Breast epithelium (tissue), 4 donors: ENCODE data around the gene RFT1. TPM values are rescaled to one million over a fixed set of nuclear protein-coding genes. Genes with fewer than 3 reads are reported as not detected.

Source experiments
- DNase-seq, 2 donors: peaks; one replicate each; pipeline ENCODE4 v3.0.0-alpha.2; 2019; ENCODE audit warnings: low spot score in 2 of 2
- H3K27ac ChIP-seq, 2 donors: fragments of 200-600 bp; sonication (generic) in 1 of 2; one replicate each; pipeline ENCODE4 v1.5.1; 2016 to 2019; ENCODE audit warnings: mild to moderate bottlenecking in 1 of 2
- H3K27me3 ChIP-seq, 2 donors: fragments of 200-600 bp; sonication (generic) in 1 of 2; one replicate each; pipeline versions ENCODE4 v1.5.1 to v1.6.0; 2017 to 2019; ENCODE audit warnings: control low read depth in 1 of 2, mild to moderate bottlenecking in 1 of 2
- H3K36me3 ChIP-seq: fragments of 200-600 bp; one replicate; pipeline ENCODE4 v1.5.1; 2019
- H3K4me1 ChIP-seq, 2 donors: fragments of 200-600 bp; sonication (generic); one replicate each; pipeline ENCODE4 v1.5.1; 2016 to 2019; ENCODE audit warnings: control low read depth in 1 of 2
- H3K4me3 ChIP-seq, 3 donors: fragments of 200-600 bp; sonication (generic); 1 replicate in 2 of 3; 2 replicates in 1 of 3; pipeline ENCODE4 v1.5.1; 2016 to 2019; ENCODE audit warnings: mild to moderate bottlenecking in 3 of 3, moderate library complexity in 2 of 3
- H3K9me3 ChIP-seq, 2 donors: fragments of 200-600 bp; sonication (generic) in 1 of 2; one replicate each; pipeline ENCODE4 v1.5.1; 2016 to 2019; ENCODE audit warnings: control low read depth in 1 of 2
- CTCF ChIP-seq, 3 donors: fragments of 450-650 bp; IDR thresholded peaks; one replicate each; pipeline ENCODE4 v1.5.1; 2016 to 2017; ENCODE audit warnings: antibody characterized with exemption in 3 of 3, mild to moderate bottlenecking in 3 of 3, moderate library complexity in 3 of 3
- POLR2A ChIP-seq: fragments of 450-650 bp; IDR thresholded peaks from one replicate; pipeline ENCODE4 v1.6.1; 2016; ENCODE audit warnings: antibody characterized with exemption, mild to moderate bottlenecking, moderate library complexity
- POLR2AphosphoS5 ChIP-seq, 3 donors: sonication (generic); formaldehyde crosslinking; IDR thresholded peaks; one replicate each; pipeline ENCODE4 v1.6.1; 2017; ENCODE audit warnings: antibody characterized with exemption in 3 of 3
- intact Hi-C: fragments of 100-400 bp; cut with DNase I; formaldehyde crosslinking; loops from one replicate; pipeline ENCODE4 v1.15.1; 2023; ENCODE audit warnings: low total_unique reads
- total RNA-seq, 3 donors: library from RNA; depleted of rRNA; stranded (reverse); fragments of >200 nt; gene quantifications; one replicate each; pipeline ENCODE4 v1.1.0, GENCODE V29; 2016

Gene RFT1
- total RNA-seq, 3 donors from 2014 or later, result 9.5 to 11.7 (median 10.1) TPM

- intact Hi-C loops, result no loop called here
- Histone ChIP-seq H3K9me3 (no peaks in the 10 kb centered on the region), H3K4me1 (peaks cover 0 to 8% of the 10 kb centered on the region in 2 donors), H3K27me3 (no peaks in the 10 kb centered on the region), H3K27ac (no peak overlapping the region), H3K36me3 (no peaks in the 10 kb centered on the region), H3K4me3 (no peak overlapping the region)
- DNase-seq, result no peak
- no peak for TF ChIP-seq CTCF (IDR thresholded peaks at IDR 0.05)
- no peak for TF ChIP-seq POLR2A
- no peak for TF ChIP-seq POLR2AphosphoS5 (IDR thresholded peaks at IDR 0.05)
Observed at GRCh38 chr3:53149006-53149690, 18.9 kb upstream of the RFT1 start.

- TF ChIP-seq POLR2AphosphoS5 (IDR thresholded peaks at IDR 0.05) (no peak), POLR2A (no peak)
Observed at GRCh38 chr3:53147903-53148400, 17.7 kb upstream of the RFT1 start.

GRCh38 chr3:53147151-53147902 is 17.1 kb upstream of the RFT1 start:
- Histone ChIP-seq H3K36me3 (no peaks in the 10 kb centered on the region), H3K27ac (peak overlapping the region in 1 of 2 donors; percentile 17), H3K9me3 (no peaks in the 10 kb centered on the region), H3K4me1 (no peaks in the 10 kb centered on the region), H3K4me3 (no peak overlapping the region), H3K27me3 (no peaks in the 10 kb centered on the region)
- no peak for TF ChIP-seq CTCF (IDR thresholded peaks at IDR 0.05)
- no peak for TF ChIP-seq POLR2AphosphoS5 (IDR thresholded peaks at IDR 0.05)
- TF ChIP-seq POLR2A, result no peak
- intact Hi-C loops, result no loop called here
- DNase-seq, result no peak

More at GRCh38 chr3:53147903-53148400, 17.7 kb upstream of the RFT1 start:
- no peaks in the 10 kb centered on the region for H3K4me1 ChIP-seq
- H3K36me3 ChIP-seq, result no peaks in the 10 kb centered on the region
- intact Hi-C loops, result no loop called here
- no peaks in the 10 kb centered on the region for H3K27me3 ChIP-seq
- H3K27ac ChIP-seq, result peak overlapping the region in 1 of 2 donors; percentile 17
- DNase-seq, result no peak
- no peaks in the 10 kb centered on the region for H3K9me3 ChIP-seq
- no peak overlapping the region for H3K4me3 ChIP-seq

GRCh38 chr3:53146319-53146891 is 16.2 kb upstream of the RFT1 start:
- Histone ChIP-seq H3K27ac (peak overlapping the region; percentile 29 to 63), H3K4me1 (no peaks in the 10 kb centered on the region), H3K4me3 (no peak overlapping the region), H3K9me3 (no peaks in the 10 kb centered on the region), H3K27me3 (no peaks in the 10 kb centered on the region), H3K36me3 (no peaks in the 10 kb centered on the region)
- no peak for DNase-seq
- TF ChIP-seq CTCF (IDR thresholded peaks at IDR 0.05) (no peak), POLR2A (no peak), POLR2AphosphoS5 (IDR thresholded peaks at IDR 0.05) (no peak)
- intact Hi-C loops, result no loop called here

- TF ChIP-seq CTCF (IDR thresholded peaks at IDR 0.05) (no peak), POLR2A (no peak), POLR2AphosphoS5 (IDR thresholded peaks at IDR 0.05) (no peak)
- Histone ChIP-seq H3K27me3 (no peaks in the 10 kb centered on the region), H3K36me3 (no peaks in the 10 kb centered on the region), H3K4me3 (no peak overlapping the region), H3K4me1 (no peaks in the 10 kb centered on the region), H3K9me3 (no peaks in the 10 kb centered on the region), H3K27ac (peak overlapping the region; percentile 29 to 63)
- intact Hi-C loops, result no loop called here
- DNase-seq, result no peak
Observed at GRCh38 chr3:53145713-53146080, 15.5 kb upstream of the RFT1 start.
